GM12872 (cell line): ENCODE results near the gene SLC25A29.

Experiments used
- CTCF ChIP-seq: IDR thresholded peaks from 3 replicates; pipeline ENCODE4 v1.5.1; 2011; ENCODE audit warnings: low read depth, mild to moderate bottlenecking, low read length, moderate library complexity; ENCODE audit not compliant: insufficient read depth

The SLC25A29 gene

GRCh38 chr14:100306101-100306997 lies at the start of gene SLC25A29:
Gene SLC25A29, minus strand, starts transcription at chr14:100306444. Its CDS starts 212 bp downstream, at chr14:100306232.
- no peak for TF ChIP-seq CTCF

- TF ChIP-seq CTCF = no peak
Measured at GRCh38 chr14:100350986-100351385, 44.7 kb upstream of the SLC25A29 start.

- no peak for TF ChIP-seq CTCF
Measured at GRCh38 chr14:100350276-100350926, 44.2 kb upstream of the SLC25A29 start.

GRCh38 chr14:100348784-100349685 lies 42.8 kb upstream of the SLC25A29 start:
- no peak for TF ChIP-seq CTCF

- no peak for TF ChIP-seq CTCF
Measured at GRCh38 chr14:100348253-100348729, 42.0 kb upstream of the SLC25A29 start.

GRCh38 chr14:100346306-100347091 lies 40.3 kb upstream of the SLC25A29 start:
- no peak for TF ChIP-seq CTCF
